NCI-H82 (cell line): Measurements from ENCODE around the gene LIPC.

ENCODE experiments used
- DNase-seq: peaks from one replicate; lab custom pipeline; 2025; lab: John Stamatoyannopoulos, UW

The LIPC gene

GRCh38 chr15:58554758-58555157 lies 123.0 kb downstream of the LIPC start:
- peak; percentile 38 for DNase-seq

- peak; percentile 98 for DNase-seq
Observed at GRCh38 chr15:58555162-58556027, 123.6 kb downstream of the LIPC start.

GRCh38 chr15:58556028-58556361 lies 124.2 kb downstream of the LIPC start:
- peak; percentile 38 for DNase-seq

DNA sequence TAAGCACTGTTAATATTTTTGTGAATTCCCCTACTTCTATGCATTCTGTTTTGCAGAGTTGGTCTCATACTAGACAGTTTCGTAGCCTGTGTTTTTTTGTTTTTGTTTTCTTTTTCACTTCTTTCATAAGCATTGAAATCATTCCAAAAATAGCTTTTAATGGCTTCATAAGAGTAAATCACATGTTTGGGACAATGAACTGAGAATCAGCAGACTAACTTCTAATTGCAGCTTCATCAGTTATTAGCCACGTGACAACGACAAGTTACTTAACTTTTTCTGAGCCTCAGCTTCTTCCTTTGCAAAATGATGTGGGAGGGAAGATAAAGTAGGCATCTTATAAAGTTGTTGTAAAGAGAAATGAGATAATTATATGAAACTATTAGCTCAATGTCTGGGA lies 124.8 kb downstream of the LIPC start:
- no peak for DNase-seq

- DNase-seq, result no peak
Observed at GRCh38 chr15:58558777-58559176, 127.0 kb downstream of the LIPC start.

GRCh38 chr15:58559904-58560588 lies 128.3 kb downstream of the LIPC start:
- DNase-seq, result no peak

DNA sequence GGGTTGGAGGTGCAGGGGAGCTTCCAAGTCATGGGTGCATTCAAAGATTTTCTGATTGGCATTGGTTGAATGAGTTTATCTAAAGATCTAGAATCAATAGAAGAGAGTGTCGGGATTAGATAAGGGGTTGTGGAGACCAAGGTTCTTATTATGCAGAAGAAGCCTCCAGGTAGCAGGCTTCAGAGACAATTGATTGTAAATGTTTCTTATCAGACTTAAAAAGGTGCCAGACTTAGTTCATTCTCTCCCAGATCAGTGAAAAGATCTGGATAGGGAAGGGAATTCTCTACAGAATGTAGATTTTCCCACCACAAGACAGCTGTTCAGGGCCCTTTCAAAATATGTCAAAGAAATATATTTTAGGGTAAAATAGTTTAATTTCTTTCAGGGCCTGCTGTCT lies 129.5 kb downstream of the LIPC start:
- no peak for DNase-seq

- peak; percentile 34 for DNase-seq
Observed at GRCh38 chr15:58562135-58562534, 130.3 kb downstream of the LIPC start.

GRCh38 chr15:58564981-58565380 lies 133.2 kb downstream of the LIPC start:
- DNase-seq, result peak; percentile 89

DNA sequence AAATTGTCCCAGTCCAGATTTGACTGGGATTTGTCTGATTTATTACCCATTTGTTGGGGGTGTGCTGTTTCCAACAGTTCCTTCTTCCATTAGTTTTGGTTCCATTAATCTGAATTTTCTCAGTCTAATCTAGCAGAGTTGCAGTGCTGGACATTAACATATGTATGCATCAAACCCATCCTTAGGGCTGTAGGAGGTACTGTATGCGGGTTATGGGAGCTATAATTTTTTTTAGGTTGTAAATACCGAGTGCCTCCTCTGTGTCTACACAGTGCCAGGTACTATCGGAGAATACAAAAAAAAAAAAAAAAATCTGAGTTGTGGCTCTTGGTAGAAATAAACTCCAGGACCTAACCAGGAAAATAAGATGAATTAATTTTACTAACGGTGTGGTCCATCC lies 133.8 kb downstream of the LIPC start:
- no peak for DNase-seq

- DNase-seq, result no peak
Observed at GRCh38 chr15:58566029-58566428, 134.2 kb downstream of the LIPC start.

- DNase-seq, result peak; percentile 76
Observed at GRCh38 chr15:58568157-58568571, 136.4 kb downstream of the LIPC start.

DNA sequence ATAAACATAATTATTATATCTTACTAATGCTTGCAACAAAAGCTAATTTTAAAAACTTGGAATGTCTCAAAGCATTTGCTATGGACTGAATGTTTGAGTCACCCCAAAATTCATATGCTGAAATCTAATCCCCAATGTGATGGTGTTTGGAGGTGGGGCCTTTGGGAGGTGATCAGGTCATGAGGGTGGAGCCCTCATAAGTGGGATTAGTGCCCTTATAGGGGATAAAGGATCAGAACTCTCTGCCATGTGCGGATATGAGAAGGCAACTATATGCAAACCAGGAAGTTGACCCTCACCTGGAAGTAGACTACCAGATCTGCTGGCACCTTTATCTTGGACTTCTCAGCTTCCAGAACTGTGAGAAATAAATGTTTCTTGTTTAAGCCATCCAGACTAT lies 137.7 kb downstream of the LIPC start:
- DNase-seq, result no peak

GRCh38 chr15:58571491-58571890 lies 139.7 kb downstream of the LIPC start:
- DNase-seq, result no peak

GRCh38 chr15:58572521-58572920 lies 140.7 kb downstream of the LIPC start:
- DNase-seq, result no peak

GRCh38 chr15:58573270-58573669 lies 141.5 kb downstream of the LIPC start:
- no peak for DNase-seq

DNA sequence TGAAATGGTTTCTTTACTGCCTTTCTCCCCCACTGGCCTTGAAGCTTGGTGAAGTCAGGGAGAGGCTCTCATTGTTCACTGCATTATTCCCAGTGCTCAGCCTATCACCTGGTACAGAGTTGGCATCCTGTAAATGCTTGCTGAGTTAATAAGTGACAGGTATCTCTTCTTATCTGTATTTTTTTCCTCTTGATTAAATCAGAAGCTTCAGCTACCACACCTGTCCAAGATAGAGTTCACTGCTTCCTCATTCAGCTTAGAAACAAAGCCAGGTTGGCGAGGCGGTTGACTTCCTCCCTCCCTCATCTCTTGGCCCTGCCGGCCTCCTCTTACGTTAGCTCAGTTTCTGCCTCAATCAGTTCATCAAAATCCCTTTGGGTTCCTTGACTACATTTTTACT lies 142.8 kb downstream of the LIPC start:
- DNase-seq, result no peak

- DNase-seq, result no peak
Observed at GRCh38 chr15:58575045-58575786, 143.4 kb downstream of the LIPC start.

DNA sequence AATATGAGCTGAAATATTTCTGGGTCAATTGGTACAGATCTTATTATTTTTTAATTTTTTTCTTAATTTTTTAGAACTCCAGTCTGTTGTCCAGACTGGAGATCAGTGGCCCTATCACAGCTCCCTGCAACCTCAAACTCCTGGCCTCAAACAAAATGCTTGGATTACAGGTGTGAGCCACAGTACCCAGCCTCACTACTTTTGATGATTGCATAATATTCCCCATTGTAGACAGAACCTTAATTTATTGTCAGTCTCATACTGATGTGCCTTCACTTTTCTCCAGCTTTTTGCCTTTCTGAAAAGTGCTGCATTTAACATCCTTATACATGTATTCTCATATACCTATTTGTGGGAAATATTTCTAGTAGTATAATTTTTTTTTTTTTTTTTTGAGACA lies 144.9 kb downstream of the LIPC start:
- DNase-seq, result no peak

GRCh38 chr15:58582160-58582559 lies 150.4 kb downstream of the LIPC start:
- no peak for DNase-seq

- DNase-seq, result no peak
Observed at GRCh38 chr15:58583171-58583908, 151.5 kb downstream of the LIPC start.

DNA sequence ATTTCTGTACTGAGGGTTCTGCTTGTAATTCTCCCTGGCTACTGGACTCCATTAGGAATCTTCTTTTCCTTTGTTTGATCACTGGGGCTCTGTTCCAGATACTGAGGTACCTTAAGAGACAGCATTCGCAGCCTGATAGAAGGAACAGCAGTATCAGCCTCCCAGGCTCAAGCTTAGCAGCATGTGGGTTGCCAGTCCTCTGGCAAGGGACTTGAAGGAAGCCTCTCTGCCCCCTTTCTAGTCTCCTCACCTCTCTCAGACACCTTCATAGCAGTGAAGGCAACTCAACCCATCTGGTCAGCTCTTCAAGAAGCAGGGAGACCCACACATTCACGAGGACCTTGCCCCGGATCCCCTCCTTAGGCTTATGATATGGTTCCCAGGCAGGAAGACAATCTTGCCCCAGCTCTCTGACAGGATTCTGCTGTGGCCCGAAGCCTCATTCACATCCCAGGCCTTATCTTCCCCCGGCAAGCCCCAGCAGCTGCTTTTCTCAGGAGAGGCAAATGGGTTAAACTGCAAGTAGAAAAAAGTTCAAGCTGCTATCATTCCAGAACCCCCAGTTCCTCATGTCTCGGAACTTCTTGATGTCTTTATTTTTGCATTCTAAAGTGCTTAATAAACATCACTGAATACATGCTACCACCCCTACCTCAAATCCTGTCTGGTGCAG lies 153.1 kb downstream of the LIPC start:
- no peak for DNase-seq
